Activated CD8-positive, alpha-beta memory T cell treated with anti-CD3 and anti-CD28 coated beads, Interleukin-2, amount 10 ng/mL, durations not matched to agents 7 days and 5 days (primary cell): ENCODE results near the gene GNB1. TPM values are rescaled to one million over a fixed set of nuclear protein-coding genes. Genes with fewer than 3 reads are reported as not detected.

Experiments used
- ATAC-seq: fragments of 150-1000 bp; cut with Tn5 transposase; one replicate; pipeline ENCODE4 v1.10.0; 2021; ENCODE audit warnings: moderate library complexity
- CTCF ChIA-PET: fragments of 350-600 bp; sonication (Branson Sonifier 250); formaldehyde crosslinking; loops from one replicate; lab custom pipeline; 2021; ENCODE audit warnings: antibody characterized with exemption; lab: Charles Lee
- DNase-seq: peaks from one replicate; pipeline ENCODE4 v3.0.0-alpha.2; 2020
- H3K27ac Mint-ChIP-seq: one replicate; pipeline ENCODE4 v1.8.0; 2021; ENCODE audit warnings: mild to moderate bottlenecking, mixed read lengths
- H3K27me3 Mint-ChIP-seq: one replicate; pipeline ENCODE4 v1.8.0; 2021; ENCODE audit warnings: mixed read lengths
- H3K36me3 Mint-ChIP-seq: one replicate; pipeline ENCODE4 v1.8.0; 2021; ENCODE audit warnings: mild to moderate bottlenecking, mixed read lengths
- H3K4me1 Mint-ChIP-seq: one replicate; pipeline ENCODE4 v1.8.0; 2021; ENCODE audit warnings: mixed read lengths
- H3K4me3 Mint-ChIP-seq: one replicate; pipeline ENCODE4 v1.8.0; 2021; ENCODE audit warnings: mild to moderate bottlenecking, moderate library complexity, mixed read lengths
- H3K9me3 Mint-ChIP-seq: one replicate; pipeline ENCODE4 v1.8.0; 2022; ENCODE audit warnings: low read depth, mixed read lengths
- total RNA-seq, 2 experiments: library from RNA; stranded (reverse); gene quantifications; one replicate each; pipeline ENCODE4 v1.2.3, GENCODE V29; 2021

Gene GNB1
- total RNA-seq, 2 experiments from 2014 or later, result 426 to 473 TPM

GRCh38 chr1:1920057-1920607 is 29.2 kb upstream of the GNB1 start:
- Mint-ChIP-seq H3K27ac (no peak overlapping the region), H3K9me3 (no peaks in the 10 kb centered on the region), H3K36me3 (no peaks in the 10 kb centered on the region), H3K4me3 (peak overlapping the region; percentile 63), H3K4me1 (peaks cover 6% of the 10 kb centered on the region), H3K27me3 (peaks cover 9% of the 10 kb centered on the region)
- CTCF ChIA-PET, result interaction anchor here (2.9 kb wide), 1 partner anchor 11 kb away, joined by 12 read pairs; no protein-coding TSS in a partner anchor
- DNase-seq (no peak), ATAC-seq (no peak)

GRCh38 chr1:1919304-1920056 is 28.6 kb upstream of the GNB1 start:
- H3K4me1 Mint-ChIP-seq, result peaks cover 6% of the 10 kb centered on the region
- H3K9me3 Mint-ChIP-seq, result no peaks in the 10 kb centered on the region
- peak overlapping the region; percentile 63 for H3K4me3 Mint-ChIP-seq
- H3K27ac Mint-ChIP-seq, result peak overlapping the region; percentile 24
- DNase-seq (peak; percentile 100), ATAC-seq (peak; percentile 90)
- CTCF ChIA-PET, result interaction anchor here (2.9 kb wide), 1 partner anchor 11 kb away, joined by 12 read pairs; no protein-coding TSS in a partner anchor
- no peaks in the 10 kb centered on the region for H3K36me3 Mint-ChIP-seq
- peaks cover 9% of the 10 kb centered on the region for H3K27me3 Mint-ChIP-seq

- Mint-ChIP-seq H3K27ac (peak within 1 kb of the TSS; percentile 24), H3K4me1 (peaks cover 6% of the 10 kb centered on the region), H3K27me3 (peaks cover 9% of the 10 kb centered on the region), H3K4me3 (peak within 1 kb of the TSS; percentile 63), H3K9me3 (no peaks in the 10 kb centered on the region), H3K36me3 (no peaks in the 10 kb centered on the region)
- ATAC-seq, result peak; percentile 41
- no peak for DNase-seq
- CTCF ChIA-PET, result interaction anchor here (2.9 kb wide), 1 partner anchor 10 kb away, joined by 12 read pairs; no protein-coding TSS in a partner anchor
Observed at GRCh38 chr1:1918901-1919303, 28.0 kb upstream of the GNB1 start, which contains the start of gene TMEM52. TMEM52 (minus strand) TSS chr1:1919279; CDS start chr1:1919265, 14 bp downstream.

- H3K4me1 Mint-ChIP-seq, result peaks cover 6% of the 10 kb centered on the region
Observed at GRCh38 chr1:1917995-1918900, 27.4 kb upstream of the GNB1 start.

GRCh38 chr1:1917304-1917976 is 26.6 kb upstream of the GNB1 start:
- H3K27ac Mint-ChIP-seq, result no peak overlapping the region
- H3K4me3 Mint-ChIP-seq, result no peak overlapping the region
- ATAC-seq (no peak), DNase-seq (no peak)
- H3K36me3 Mint-ChIP-seq, result no peaks in the 10 kb centered on the region
- peaks cover 6% of the 10 kb centered on the region for H3K4me1 Mint-ChIP-seq
- peaks cover 9% of the 10 kb centered on the region for H3K27me3 Mint-ChIP-seq
- no peaks in the 10 kb centered on the region for H3K9me3 Mint-ChIP-seq
- CTCF ChIA-PET, result interaction anchor here (1.0 kb wide), 1 partner anchor 9 kb away, joined by 5 read pairs; no protein-coding TSS in a partner anchor

More at GRCh38 chr1:1917995-1918900, 27.4 kb upstream of the GNB1 start:
- Mint-ChIP-seq H3K27ac (no peak overlapping the region), H3K4me3 (peak overlapping the region; percentile 28), H3K9me3 (no peaks in the 10 kb centered on the region), H3K27me3 (peaks cover 9% of the 10 kb centered on the region), H3K36me3 (no peaks in the 10 kb centered on the region)
- DNase-seq (no peak), ATAC-seq (no peak)
- CTCF ChIA-PET, result interaction anchor here (1.0 kb wide), 1 partner anchor 9 kb away, joined by 5 read pairs; no protein-coding TSS in a partner anchor

GRCh38 chr1:1916851-1917251 is 26.0 kb upstream of the GNB1 start:
- no peak for ATAC-seq
- Mint-ChIP-seq H3K27ac (no peak overlapping the region), H3K36me3 (no peaks in the 10 kb centered on the region), H3K4me3 (no peak overlapping the region), H3K9me3 (no peaks in the 10 kb centered on the region), H3K27me3 (peaks cover 9% of the 10 kb centered on the region), H3K4me1 (peaks cover 6% of the 10 kb centered on the region)
- CTCF ChIA-PET, result interaction anchor here (1.0 kb wide), 1 partner anchor 8 kb away, joined by 5 read pairs; no protein-coding TSS in a partner anchor
- DNase-seq, result no peak

- CTCF ChIA-PET, result interaction anchor here (1.3 kb wide), 1 partner anchor 129 kb away, joined by 3 read pairs; no protein-coding TSS in a partner anchor
- DNase-seq, result peak; percentile 40
- no peaks in the 10 kb centered on the region for H3K36me3 Mint-ChIP-seq
Observed at GRCh38 chr1:1915911-1916840, 25.3 kb upstream of the GNB1 start.

GRCh38 chr1:1914971-1915692 is 24.2 kb upstream of the GNB1 start, which contains the start of gene CALML6:
CALML6 (plus strand) TSS chr1:1915260; CDS start chr1:1915281, 21 bp downstream.
- DNase-seq, result no peak
- H3K27me3 Mint-ChIP-seq, result peaks cover 9% of the 10 kb centered on the region
- no peaks in the 10 kb centered on the region for H3K36me3 Mint-ChIP-seq
- no peak for ATAC-seq
- no peak within 1 kb of the TSS for H3K4me3 Mint-ChIP-seq
- H3K9me3 Mint-ChIP-seq, result no peaks in the 10 kb centered on the region
- CTCF ChIA-PET, result interaction anchor here (1.3 kb wide), 1 partner anchor 130 kb away, joined by 3 read pairs; no protein-coding TSS in a partner anchor
- peaks cover 10% of the 10 kb centered on the region for H3K4me1 Mint-ChIP-seq
- no peak within 1 kb of the TSS for H3K27ac Mint-ChIP-seq

More at GRCh38 chr1:1915911-1916840, 25.3 kb upstream of the GNB1 start:
- Mint-ChIP-seq H3K4me3 (no peak overlapping the region), H3K4me1 (peaks cover 6% of the 10 kb centered on the region), H3K27ac (no peak overlapping the region), H3K27me3 (peaks cover 9% of the 10 kb centered on the region), H3K9me3 (no peaks in the 10 kb centered on the region)
- ATAC-seq, result no peak

- no peak overlapping the region for H3K27ac Mint-ChIP-seq
- H3K9me3 Mint-ChIP-seq, result no peaks in the 10 kb centered on the region
- H3K4me3 Mint-ChIP-seq, result no peak overlapping the region
- no peak for ATAC-seq
- peaks cover 12% of the 10 kb centered on the region for H3K4me1 Mint-ChIP-seq
- no peak for DNase-seq
- CTCF ChIA-PET, result no interaction called here
- H3K27me3 Mint-ChIP-seq, result peaks cover 9% of the 10 kb centered on the region
- no peaks in the 10 kb centered on the region for H3K36me3 Mint-ChIP-seq
Observed at GRCh38 chr1:1914101-1914970, 23.4 kb upstream of the GNB1 start.

GRCh38 chr1:1911350-1912041 is 20.6 kb upstream of the GNB1 start:
- Mint-ChIP-seq H3K36me3 (no peaks in the 10 kb centered on the region), H3K4me3 (no peak overlapping the region), H3K27ac (no peak overlapping the region), H3K9me3 (no peaks in the 10 kb centered on the region), H3K4me1 (peaks cover 10% of the 10 kb centered on the region), H3K27me3 (no peaks in the 10 kb centered on the region)
- CTCF ChIA-PET, result interaction anchor here (1.1 kb wide), 1 partner anchor 11 kb away, joined by 4 read pairs; no protein-coding TSS in a partner anchor
- DNase-seq (no peak), ATAC-seq (no peak)
